ENCODE data around the gene ZNF267.

ZNF267 gene

DNA sequence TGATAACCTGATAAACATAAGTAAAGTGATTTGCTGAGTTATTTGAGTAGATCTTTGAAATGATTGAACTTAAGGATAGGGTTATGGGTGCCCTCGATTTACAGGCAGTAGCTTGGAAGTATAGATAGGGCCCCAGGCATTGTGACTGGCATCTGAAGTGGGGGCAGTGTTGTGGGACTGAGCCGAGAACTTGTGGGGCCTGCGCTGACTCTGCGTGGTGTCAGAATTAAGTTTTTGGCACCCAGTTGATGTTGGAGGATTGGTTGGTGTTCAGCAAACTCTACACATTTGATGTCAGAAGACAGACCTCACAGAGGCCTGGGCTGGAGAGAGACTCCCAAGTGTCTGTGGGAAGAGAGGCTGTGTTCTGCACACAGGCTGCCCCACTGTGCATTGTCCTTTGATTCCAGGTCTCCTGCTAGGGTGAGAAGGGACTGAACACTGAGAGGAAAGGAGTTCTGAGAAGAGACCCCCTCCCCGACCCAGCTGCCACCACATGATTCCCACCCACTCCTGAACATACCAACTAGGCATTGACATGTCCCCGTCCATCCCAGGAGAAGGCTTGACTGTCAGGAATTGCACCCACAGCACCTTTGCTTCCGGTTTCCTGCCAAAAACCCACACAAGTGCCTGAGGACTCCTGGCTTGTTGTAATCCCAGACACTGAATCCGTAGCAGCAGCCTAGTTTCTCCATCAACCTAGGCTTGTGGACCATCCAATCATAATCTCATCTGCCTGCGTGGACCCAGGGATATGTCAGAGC, 4.5 kb downstream of the ZNF267 start:
- H3K36me3 ChIP-seq (ENCODE audit: control insufficient read depth in 2 of 2, insufficient read depth in 1 of 2, low read length in 2 of 2), result peaks cover 0 to 30% of the 10 kb centered on the region in 2 experiments; a peak in 2 of 3 replicates
- H3K9me3 ChIP-seq (ENCODE audit: control insufficient read depth, insufficient read depth, low read depth, low read length), result no peaks in the 10 kb centered on the region
- CTCF ChIA-PET, result interaction anchor here (0.9 kb wide), 1 partner anchor 10 kb away, joined by 5 read pairs; no protein-coding TSS in a partner anchor
- H3K27ac ChIP-seq (ENCODE audit: extremely low read depth, low read depth, low read length), result no peak overlapping the region
- H3K4me3 ChIP-seq (ENCODE audit: low read depth, low read length), result no peak overlapping the region
- TF ChIP-seq ZNF10 (tag by site-specific recombination; IDR thresholded peaks at IDR 0.05) (no peak), ZNF366 (tag by site-specific recombination; conservative IDR thresholded peaks at IDR 0.05) (no peak), ZNF302 (tag by site-specific recombination; IDR thresholded peaks at IDR 0.05; ENCODE audit: low read depth) (no peak), ZNF223 (tag by site-specific recombination; IDR thresholded peaks at IDR 0.05) (no peak), IKZF3 (tag by site-specific recombination; IDR thresholded peaks at IDR 0.05) (no peak), ZBTB1 (tag by site-specific recombination; IDR thresholded peaks at IDR 0.05) (no peak), ZNF280C (tag by site-specific recombination; IDR thresholded peaks at IDR 0.05) (no peak), ZSCAN30 (tag by site-specific recombination; IDR thresholded peaks at IDR 0.05) (no peak), ZNF423 (tag by site-specific recombination; IDR thresholded peaks at IDR 0.05) (no peak), REST (tag by site-specific recombination; IDR thresholded peaks at IDR 0.05) (no peak), PBX3 (CRISPR knock-in tag; IDR thresholded peaks at IDR 0.05) (no peak), ZNF843 (tag by site-specific recombination; IDR thresholded peaks at IDR 0.05) (no peak), OVOL3 (tag by site-specific recombination; IDR thresholded peaks at IDR 0.05) (no peak), ZBTB48 (tag by site-specific recombination; IDR thresholded peaks at IDR 0.05) (no peak), ZFP41 (tag by site-specific recombination; IDR thresholded peaks at IDR 0.05; ENCODE audit: borderline replicate concordance) (no peak)
- TF ChIP-seq, protein P1, sequence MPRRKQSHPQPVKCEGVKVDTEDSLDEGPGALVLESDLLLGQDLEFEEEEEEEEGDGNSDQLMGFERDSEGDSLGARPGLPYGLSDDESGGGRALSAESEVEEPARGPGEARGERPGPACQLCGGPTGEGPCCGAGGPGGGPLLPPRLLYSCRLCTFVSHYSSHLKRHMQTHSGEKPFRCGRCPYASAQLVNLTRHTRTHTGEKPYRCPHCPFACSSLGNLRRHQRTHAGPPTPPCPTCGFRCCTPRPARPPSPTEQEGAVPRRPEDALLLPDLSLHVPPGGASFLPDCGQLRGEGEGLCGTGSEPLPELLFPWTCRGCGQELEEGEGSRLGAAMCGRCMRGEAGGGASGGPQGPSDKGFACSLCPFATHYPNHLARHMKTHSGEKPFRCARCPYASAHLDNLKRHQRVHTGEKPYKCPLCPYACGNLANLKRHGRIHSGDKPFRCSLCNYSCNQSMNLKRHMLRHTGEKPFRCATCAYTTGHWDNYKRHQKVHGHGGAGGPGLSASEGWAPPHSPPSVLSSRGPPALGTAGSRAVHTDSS (tag by site-specific recombination; IDR thresholded peaks at IDR 0.05), result no peak
- POLR2A ChIA-PET, result interaction anchor here (1.6 kb wide), 1 partner anchor 165 kb away, joined by 4 read pairs; a partner anchor contains a TSS
- H3K4me1 ChIP-seq (ENCODE audit: control insufficient read depth, insufficient read depth, low read length), result peaks cover 25% of the 10 kb centered on the region

- Histone ChIP-seq H3K4me1 (ENCODE audit: control insufficient read depth, insufficient read depth, low read length) (peaks cover 25% of the 10 kb centered on the region), H3K9me3 (ENCODE audit: control insufficient read depth, insufficient read depth, low read depth, low read length) (no peaks in the 10 kb centered on the region), H3K27ac (ENCODE audit: extremely low read depth, low read depth, low read length) (0 out of 2 replicates have a peak overlapping the region, but pooled peaks have one; percentile 38), H3K36me3 (ENCODE audit: control insufficient read depth in 2 of 2, insufficient read depth in 1 of 2, low read length in 2 of 2) (peaks cover 9 to 44% of the 10 kb centered on the region in 2 experiments), H3K4me3 (ENCODE audit: low read depth, low read length) (no peak overlapping the region)
- ChIA-PET POLR2A (no interaction called here), CTCF (no interaction called here)
- TF ChIP-seq, protein P2, sequence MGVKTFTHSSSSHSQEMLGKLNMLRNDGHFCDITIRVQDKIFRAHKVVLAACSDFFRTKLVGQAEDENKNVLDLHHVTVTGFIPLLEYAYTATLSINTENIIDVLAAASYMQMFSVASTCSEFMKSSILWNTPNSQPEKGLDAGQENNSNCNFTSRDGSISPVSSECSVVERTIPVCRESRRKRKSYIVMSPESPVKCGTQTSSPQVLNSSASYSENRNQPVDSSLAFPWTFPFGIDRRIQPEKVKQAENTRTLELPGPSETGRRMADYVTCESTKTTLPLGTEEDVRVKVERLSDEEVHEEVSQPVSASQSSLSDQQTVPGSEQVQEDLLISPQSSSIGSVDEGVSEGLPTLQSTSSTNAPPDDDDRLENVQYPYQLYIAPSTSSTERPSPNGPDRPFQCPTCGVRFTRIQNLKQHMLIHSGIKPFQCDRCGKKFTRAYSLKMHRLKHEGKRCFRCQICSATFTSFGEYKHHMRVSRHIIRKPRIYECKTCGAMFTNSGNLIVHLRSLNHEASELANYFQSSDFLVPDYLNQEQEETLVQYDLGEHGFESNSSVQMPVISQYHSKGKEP (tag by site-specific recombination; IDR thresholded peaks at IDR 0.05), result no peak
- TF ChIP-seq ZNF133 (tag by site-specific recombination; IDR thresholded peaks at IDR 0.05) (no peak), ZNF624 (tag by site-specific recombination; IDR thresholded peaks at IDR 0.05) (no peak), ZSCAN4 (tag by site-specific recombination; IDR thresholded peaks at IDR 0.05) (no peak), KLF9 (tag by site-specific recombination; IDR thresholded peaks at IDR 0.05; ENCODE audit: low read depth) (no peak), ZNF311 (tag by site-specific recombination; IDR thresholded peaks at IDR 0.05; ENCODE audit: borderline replicate concordance) (no peak), ZNF274 (IDR thresholded peaks at IDR 0.05; ENCODE audit: low read length) (no peak), ZNF274 (tag by site-specific recombination; IDR thresholded peaks at IDR 0.05; ENCODE audit: borderline replicate concordance) (no peak)
Observed at GRCh38 chr16:31879937-31880321, 6.3 kb downstream of the ZNF267 start.
